Measurements from ENCODE around the gene SLC9A5. TPM values are rescaled to one million over a fixed set of nuclear protein-coding genes. Genes with fewer than 3 reads are reported as not detected.

SLC9A5 gene
- polyA plus RNA-seq, 1 donor (not counting 4 experiments of a cell fraction or from before 2014, with no cell fraction given), result 0.51 TPM

DNA sequence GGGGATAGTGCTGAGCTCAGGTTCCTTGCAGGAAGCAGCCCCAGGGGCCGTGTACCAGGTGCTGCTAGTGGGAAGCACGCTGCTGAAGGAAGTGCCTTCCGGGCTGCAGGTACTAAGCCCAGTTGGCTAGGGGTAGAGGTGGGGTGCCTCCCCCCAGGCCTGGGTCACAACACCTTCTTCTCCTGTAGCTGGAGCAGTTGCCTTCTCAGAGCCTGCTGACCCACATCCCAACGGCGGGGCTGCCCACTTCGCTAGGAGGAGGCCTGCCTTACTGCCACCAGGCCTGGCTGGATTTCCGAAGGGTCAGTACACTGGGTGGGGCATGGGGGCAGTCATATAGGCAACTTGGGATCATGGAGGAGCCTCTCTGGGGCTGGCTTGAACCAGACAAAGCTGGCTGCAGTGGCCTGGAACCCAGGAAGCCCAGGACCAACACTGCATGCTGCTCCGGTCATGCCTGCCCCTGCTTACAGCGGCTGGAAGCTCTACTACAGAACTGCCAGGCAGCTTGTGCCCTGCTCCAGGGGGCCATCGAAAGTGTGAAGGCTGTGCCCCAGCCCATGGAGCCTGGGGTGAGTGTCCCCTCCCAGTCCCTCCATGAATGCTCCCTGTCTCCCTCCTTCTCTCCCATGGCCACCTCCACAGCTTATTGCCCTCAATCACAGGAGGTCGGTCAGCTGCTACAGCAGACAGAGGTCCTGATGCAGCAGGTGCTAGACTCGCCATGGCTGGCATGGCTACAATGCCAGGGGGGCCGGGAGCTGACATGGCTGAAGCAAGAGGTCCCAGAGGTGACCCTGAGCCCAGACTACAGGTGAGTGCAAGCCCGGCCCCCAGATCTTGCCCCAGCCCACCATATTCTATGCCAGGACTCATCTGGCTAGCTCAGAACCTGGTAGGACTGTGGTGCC is 33.0 kb downstream of the SLC9A5 start:
- H4K20me1 ChIP-seq (ENCODE audit: control insufficient read depth, extremely low read depth, insufficient read depth, low read length), result no peaks in the 10 kb centered on the region
- no peaks in the 10 kb centered on the region for H3K9me1 ChIP-seq (ENCODE audit: control insufficient read depth, extremely low read depth, insufficient read depth, low read length)
- no peak overlapping the region for H2AFZ ChIP-seq (ENCODE audit: control insufficient read depth, low read length)
- H3K4me2 ChIP-seq (ENCODE audit: control insufficient read depth, extremely low read depth, insufficient read depth, low read depth, low read length), result no peak overlapping the region
- no peak overlapping the region for H3K27ac ChIP-seq (ENCODE audit: control insufficient read depth, insufficient read depth, low read length)
- no peaks in the 10 kb centered on the region for H3K36me3 ChIP-seq (ENCODE audit: control insufficient read depth in 2 of 2, extremely low read depth in 1 of 2, insufficient read depth in 2 of 2, low read length in 2 of 2)
- no peak overlapping the region for H3K9ac ChIP-seq (ENCODE audit: control insufficient read depth, extremely low read depth, insufficient read depth, low read length)
- FAIRE-seq, result no peak
- peaks cover 50% of the 10 kb centered on the region for H3K27me3 ChIP-seq (ENCODE audit: control insufficient read depth, extremely low read depth, insufficient read depth, low read length)
- dilution Hi-C loops (cut with MboI; ENCODE audit: extremely low pct_ligation_motif_present, low sequenced_read_pairs), result no loop called here
- H3K4me3 ChIP-seq (ENCODE audit: control insufficient read depth in 2 of 3, extremely low read depth in 1 of 3, insufficient read depth in 2 of 3, low read depth in 1 of 3, low read length in 3 of 3), result no peak overlapping the region
- peaks cover 20% of the 10 kb centered on the region for H3K4me1 ChIP-seq (ENCODE audit: control insufficient read depth, extremely low read depth, insufficient read depth, low read length)
- H3K9me3 ChIP-seq (ENCODE audit: control insufficient read depth, low read depth, low read length), result no peaks in the 10 kb centered on the region
- no peak for TF ChIP-seq EZH2 (IDR thresholded peaks at IDR 0.05; ENCODE audit: low read length)
- TF ChIP-seq, protein P1, sequence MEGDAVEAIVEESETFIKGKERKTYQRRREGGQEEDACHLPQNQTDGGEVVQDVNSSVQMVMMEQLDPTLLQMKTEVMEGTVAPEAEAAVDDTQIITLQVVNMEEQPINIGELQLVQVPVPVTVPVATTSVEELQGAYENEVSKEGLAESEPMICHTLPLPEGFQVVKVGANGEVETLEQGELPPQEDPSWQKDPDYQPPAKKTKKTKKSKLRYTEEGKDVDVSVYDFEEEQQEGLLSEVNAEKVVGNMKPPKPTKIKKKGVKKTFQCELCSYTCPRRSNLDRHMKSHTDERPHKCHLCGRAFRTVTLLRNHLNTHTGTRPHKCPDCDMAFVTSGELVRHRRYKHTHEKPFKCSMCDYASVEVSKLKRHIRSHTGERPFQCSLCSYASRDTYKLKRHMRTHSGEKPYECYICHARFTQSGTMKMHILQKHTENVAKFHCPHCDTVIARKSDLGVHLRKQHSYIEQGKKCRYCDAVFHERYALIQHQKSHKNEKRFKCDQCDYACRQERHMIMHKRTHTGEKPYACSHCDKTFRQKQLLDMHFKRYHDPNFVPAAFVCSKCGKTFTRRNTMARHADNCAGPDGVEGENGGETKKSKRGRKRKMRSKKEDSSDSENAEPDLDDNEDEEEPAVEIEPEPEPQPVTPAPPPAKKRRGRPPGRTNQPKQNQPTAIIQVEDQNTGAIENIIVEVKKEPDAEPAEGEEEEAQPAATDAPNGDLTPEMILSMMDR (optimal IDR thresholded peaks at IDR 0.05 in 1 of 3, IDR thresholded peaks at IDR 0.05 in 1 of 3, conservative IDR thresholded peaks at IDR 0.05 in 1 of 3; ENCODE audit: extremely low read depth in 1 of 3, insufficient read depth in 2 of 3, low read length in 3 of 3), result no peak
- no peaks in the 10 kb centered on the region for H3K79me2 ChIP-seq (ENCODE audit: control insufficient read depth, insufficient read depth, low read length)
- no peak for DNase-seq (ENCODE audit: low read depth, low spot score)

DNA sequence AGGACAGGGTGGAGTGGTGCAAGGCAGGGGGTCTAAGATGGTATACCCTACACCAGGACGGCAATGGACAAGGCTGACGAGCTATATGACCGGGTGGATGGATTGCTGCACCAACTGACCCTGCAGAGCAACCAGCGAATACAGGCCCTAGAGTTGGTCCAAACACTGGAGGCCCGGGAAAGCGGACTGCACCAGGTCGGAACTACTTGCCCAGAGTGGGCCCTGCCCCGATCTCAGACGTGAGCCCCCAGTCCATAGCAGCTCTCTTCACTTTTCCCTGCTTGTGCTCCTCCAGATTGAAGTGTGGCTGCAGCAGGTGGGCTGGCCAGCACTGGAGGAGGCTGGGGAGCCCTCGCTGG is 33.6 kb downstream of the SLC9A5 start:
- Histone ChIP-seq H3K36me3 (ENCODE audit: control insufficient read depth in 2 of 2, extremely low read depth in 1 of 2, insufficient read depth in 2 of 2, low read length in 2 of 2) (no peaks in the 10 kb centered on the region), H2AFZ (ENCODE audit: control insufficient read depth, low read length) (no peak overlapping the region), H3K9ac (ENCODE audit: control insufficient read depth, extremely low read depth, insufficient read depth, low read length) (no peak overlapping the region), H3K27ac (ENCODE audit: control insufficient read depth, insufficient read depth, low read length) (no peak overlapping the region), H3K9me1 (ENCODE audit: control insufficient read depth, extremely low read depth, insufficient read depth, low read length) (no peaks in the 10 kb centered on the region), H3K4me2 (ENCODE audit: control insufficient read depth, extremely low read depth, insufficient read depth, low read depth, low read length) (no peak overlapping the region), H3K4me3 (ENCODE audit: control insufficient read depth in 2 of 3, extremely low read depth in 1 of 3, insufficient read depth in 2 of 3, low read depth in 1 of 3, low read length in 3 of 3) (no peak overlapping the region), H4K20me1 (ENCODE audit: control insufficient read depth, extremely low read depth, insufficient read depth, low read length) (no peaks in the 10 kb centered on the region), H3K9me3 (ENCODE audit: control insufficient read depth, low read depth, low read length) (no peaks in the 10 kb centered on the region), H3K27me3 (ENCODE audit: control insufficient read depth, extremely low read depth, insufficient read depth, low read length) (peaks cover 50% of the 10 kb centered on the region), H3K4me1 (ENCODE audit: control insufficient read depth, extremely low read depth, insufficient read depth, low read length) (peaks cover 14% of the 10 kb centered on the region), H3K79me2 (ENCODE audit: control insufficient read depth, insufficient read depth, low read length) (no peaks in the 10 kb centered on the region)
- TF ChIP-seq, protein P1 (optimal IDR thresholded peaks at IDR 0.05 in 1 of 3, IDR thresholded peaks at IDR 0.05 in 1 of 3, conservative IDR thresholded peaks at IDR 0.05 in 1 of 3; ENCODE audit: extremely low read depth in 1 of 3, insufficient read depth in 2 of 3, low read length in 3 of 3), result no peak
- no peak for TF ChIP-seq EZH2 (IDR thresholded peaks at IDR 0.05; ENCODE audit: low read length)
- DNase-seq (ENCODE audit: low read depth, low spot score) (no peak), FAIRE-seq (no peak)
- dilution Hi-C loops (cut with MboI; ENCODE audit: extremely low pct_ligation_motif_present, low sequenced_read_pairs), result no loop called here
